Measurements from ENCODE around the gene CEP112.
"Not testable (repeated sequence)": the region's sequence is repeated elsewhere in the genome, so short reads cannot be mapped to it uniquely, and the experiment has no call there.

Gene CEP112

DNA sequence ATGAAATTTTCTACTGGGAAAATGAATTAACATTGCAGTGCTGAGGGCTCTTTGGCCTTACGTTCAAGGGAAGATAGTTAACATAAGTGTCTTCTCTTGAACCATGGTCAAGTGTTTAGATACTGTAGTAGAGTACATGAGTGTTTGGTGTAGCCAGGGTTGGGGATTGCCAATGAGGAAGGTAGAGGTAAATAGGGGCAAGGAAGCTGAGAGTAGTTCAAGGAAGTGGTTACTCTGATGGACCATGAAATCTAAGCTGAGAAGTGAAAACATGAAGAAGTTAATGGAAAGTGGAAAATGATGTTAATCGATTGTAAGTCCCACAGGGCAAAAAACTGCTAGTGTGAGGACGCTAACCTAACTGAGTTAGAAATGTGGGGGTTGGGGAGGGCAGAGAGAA, 380.9 kb downstream of the CEP112 start:
- no peak for DNase-seq

DNA sequence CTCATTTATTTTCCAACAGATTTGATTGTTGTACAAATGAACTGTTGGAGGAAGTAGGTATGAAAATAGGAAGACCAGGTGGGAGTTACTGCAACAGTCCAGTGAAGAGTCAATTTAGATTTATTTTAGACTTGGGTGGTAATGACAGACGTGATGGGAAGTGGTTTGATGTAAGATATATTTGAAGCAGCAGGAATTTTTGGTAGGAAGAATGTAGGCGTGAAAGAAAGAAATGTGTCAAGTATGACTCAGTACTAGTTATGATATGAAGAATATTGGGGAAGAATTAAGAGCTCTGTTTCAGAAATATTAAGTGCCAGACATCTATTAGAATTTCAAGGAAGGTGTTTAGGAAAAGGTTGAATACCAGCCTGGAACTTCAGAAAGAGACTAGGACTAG, 382.6 kb downstream of the CEP112 start:
- no peak for DNase-seq

DNA sequence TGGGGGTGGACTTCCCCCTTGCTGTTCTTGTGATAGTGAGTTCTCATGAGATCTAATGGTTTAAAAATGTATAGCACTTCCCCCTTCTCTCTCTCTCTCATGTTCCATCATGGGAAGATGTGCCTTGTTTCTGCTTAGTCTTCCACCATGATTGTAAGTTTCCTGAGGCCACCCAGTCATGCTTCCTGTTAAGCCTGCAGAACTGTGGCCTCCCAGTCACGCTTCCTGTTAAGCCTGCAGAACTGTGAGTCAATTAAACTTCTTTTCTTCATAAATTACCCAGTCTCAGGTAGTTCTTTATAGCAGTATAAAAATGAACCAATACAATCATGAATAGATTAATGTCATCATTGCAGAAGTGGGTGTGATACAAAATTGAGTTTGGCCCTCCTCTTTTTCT, 383.4 kb downstream of the CEP112 start:
- not testable (repeated sequence) for DNase-seq

DNA sequence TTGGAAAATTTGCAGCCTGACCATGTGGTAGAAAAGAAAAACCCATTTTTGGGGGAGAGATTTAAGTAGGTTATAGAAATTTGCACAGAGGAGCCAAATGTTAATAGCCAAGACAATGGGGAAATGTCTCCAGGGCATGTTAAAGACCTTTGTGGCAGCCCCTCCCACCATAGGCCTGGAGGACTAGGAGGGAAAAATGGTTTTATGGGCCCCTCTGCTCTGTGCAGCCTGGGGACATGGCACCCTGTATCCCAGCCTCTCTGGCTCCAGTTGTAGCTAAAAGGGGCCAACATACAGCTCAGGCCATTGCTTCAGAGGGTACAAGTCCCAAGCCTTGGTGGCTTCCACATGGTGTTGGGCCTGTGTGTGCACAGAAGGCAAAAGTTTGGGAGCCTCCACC, 384.6 kb downstream of the CEP112 start:
- DNase-seq: no peak

DNA sequence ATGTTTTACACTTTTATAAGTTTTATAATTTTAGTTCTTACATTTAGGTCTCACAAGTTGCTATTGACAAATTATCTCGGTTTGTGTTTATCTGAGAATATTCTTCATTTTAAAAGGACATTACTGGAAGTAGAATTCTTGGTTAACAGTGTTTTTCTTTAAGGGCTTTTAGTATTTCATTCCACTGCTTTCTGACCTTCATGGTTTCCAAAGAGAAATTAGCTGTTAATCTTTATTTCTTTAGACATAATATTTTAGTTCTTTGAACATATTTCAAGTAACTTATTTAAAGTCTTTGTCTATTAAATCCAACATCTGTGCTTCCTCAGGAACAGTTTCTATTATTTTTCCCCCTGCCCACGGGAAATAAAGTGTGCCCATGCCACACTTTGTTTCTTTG, 390.4 kb downstream of the CEP112 start:
- DNase-seq: no peak

DNA sequence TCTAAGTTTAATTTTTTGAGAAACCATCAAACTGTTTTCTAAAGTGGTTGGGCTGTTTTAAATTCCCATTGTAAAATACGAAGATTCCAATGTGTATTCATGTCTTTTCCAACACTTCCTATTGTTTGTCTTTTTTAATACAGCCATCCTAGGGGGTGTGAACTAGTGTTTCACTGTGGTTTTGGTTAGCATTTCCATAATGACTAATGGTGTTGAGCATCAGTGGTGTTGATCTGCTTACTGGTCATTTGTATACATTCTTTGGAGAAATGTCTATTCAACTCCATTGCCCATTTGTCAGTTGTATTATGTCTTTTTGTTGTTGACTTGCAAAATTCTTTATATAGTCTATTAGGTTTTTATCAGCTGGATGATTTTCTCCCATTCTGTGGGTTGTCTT, 391.3 kb downstream of the CEP112 start:
- no peak for DNase-seq

DNA sequence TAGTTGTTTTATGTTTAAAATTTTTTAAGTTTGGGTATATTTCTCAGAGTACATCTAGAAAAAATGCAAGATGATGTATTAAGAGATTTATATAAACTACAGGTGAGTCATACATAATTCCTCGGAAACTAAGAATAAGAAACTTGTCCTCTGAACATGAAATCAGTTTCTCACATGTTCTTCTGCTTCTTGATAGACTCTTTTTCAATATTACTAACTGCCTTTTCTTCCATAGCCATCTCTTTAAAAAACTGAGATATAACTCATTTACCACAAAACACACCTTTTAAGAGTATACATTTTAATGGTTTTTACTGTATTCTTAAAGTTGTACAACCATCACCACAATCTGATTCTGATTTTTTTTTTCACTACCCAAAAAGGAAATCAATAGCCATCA, 392.1 kb downstream of the CEP112 start:
- no peak for DNase-seq

DNA sequence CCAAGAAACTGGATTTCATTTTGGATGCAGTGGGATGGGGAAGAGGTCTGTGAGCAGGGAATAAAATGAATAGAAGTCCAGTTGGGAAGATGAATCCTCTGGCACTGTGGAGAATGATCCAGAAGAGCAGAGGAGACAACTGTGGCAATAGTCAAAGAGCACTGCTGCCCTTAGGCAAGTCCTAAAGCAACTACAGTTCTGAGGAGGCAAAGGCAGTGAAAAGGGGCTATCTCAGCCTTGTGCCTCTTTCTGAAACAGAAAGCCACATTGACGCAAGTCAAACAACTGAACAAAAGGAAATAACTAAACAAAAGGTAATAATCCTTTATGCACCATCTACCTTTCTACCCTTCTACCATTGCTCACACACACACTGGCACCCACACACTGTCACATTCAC, 392.5 kb downstream of the CEP112 start:
- DNase-seq: no peak

DNA sequence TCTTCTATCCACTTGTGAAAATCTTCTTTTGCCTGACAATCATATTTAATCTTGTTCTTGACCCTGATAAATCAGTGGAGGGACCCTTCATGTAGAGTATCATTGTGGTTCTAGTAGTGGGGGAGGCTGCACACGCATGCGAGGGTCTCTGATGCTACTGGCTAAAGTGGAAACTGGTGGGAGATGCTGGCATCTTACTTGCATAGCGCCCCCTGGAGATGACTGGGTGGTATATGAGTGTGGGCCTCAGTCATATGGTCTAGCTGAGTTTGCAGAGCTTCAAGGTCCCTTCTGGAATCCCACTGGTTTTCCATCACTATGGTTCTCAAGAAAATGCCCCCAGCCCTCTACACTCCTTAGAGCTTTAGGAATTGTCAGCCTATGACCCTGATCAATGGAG, 394.1 kb downstream of the CEP112 start:
- no peak for DNase-seq

- no peak for DNase-seq
Observed at GRCh38 chr17:65797101-65797500, 394.8 kb downstream of the CEP112 start.

DNA sequence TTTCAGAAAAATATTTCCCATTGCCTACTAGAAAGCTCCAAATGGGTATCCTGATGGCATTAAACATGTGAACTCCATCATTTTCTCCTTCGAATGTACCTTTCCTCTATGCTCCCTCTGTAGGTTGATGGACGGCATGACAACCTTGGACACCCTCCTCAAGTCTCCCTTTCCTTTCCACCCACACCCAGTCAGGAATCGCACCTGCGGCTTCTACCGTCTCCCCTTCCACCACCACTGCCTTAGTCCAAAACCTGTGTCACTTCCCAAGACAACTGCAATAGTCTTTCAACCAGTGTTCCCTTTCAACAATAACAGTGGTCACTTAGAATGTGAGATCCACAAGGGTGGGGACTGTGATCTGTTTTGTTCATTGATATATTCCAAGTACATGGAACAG, 397.4 kb downstream of the CEP112 start:
- DNase-seq: no peak

DNA sequence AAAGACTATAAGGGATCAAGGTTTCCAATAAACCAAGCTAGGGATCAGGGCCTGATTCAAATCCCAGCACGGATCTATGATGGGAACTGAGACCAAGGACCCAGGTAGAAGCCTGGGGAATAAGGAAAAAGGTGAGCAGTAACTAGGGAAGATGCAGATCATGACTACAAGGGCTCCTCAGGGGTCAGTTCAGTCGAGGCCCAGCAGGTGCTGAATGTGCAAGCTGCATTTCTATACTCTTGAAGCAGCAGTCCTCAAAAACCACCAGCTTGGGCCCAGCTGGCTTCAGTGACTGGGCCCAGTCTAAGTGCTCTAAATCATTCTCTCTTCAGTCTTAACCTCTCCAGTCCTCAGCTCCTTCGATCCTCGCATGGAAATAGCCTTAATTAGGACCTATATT, 401.7 kb downstream of the CEP112 start:
- no peak for DNase-seq

- DNase-seq: no peak
Observed at GRCh38 chr17:65787503-65787902, 404.4 kb downstream of the CEP112 start.

- no peak for DNase-seq
Observed at GRCh38 chr17:65786479-65786878, 405.5 kb downstream of the CEP112 start.

GRCh38 chr17:65785109-65785508, 406.8 kb downstream of the CEP112 start:
- no peak for DNase-seq

DNA sequence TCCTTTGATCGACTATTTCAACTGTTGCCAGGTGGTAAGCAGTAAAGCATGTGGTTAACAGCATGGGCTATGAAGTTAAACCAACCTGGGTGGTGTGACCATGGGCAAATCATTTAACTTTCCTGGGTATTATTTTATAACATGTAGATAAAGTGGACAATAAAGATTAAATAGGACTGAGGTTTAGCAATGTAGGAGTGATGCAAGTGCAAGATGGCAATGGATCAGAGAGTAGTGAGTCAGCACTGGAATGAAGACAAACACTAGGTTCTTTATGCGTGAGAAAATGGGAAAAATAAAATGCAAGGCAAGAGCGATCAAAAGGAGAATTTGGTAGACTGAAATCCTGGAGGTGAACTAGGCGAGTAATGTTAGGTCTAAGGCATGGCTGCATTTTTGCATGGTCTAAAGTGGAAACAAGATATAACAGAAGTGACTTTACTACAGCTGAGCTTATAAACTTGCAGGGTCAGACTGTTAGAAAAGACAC, 408.0 kb downstream of the CEP112 start:
- no peak for DNase-seq

- DNase-seq: not testable (repeated sequence)
Observed at GRCh38 chr17:65782104-65782706, 409.7 kb downstream of the CEP112 start.

DNA sequence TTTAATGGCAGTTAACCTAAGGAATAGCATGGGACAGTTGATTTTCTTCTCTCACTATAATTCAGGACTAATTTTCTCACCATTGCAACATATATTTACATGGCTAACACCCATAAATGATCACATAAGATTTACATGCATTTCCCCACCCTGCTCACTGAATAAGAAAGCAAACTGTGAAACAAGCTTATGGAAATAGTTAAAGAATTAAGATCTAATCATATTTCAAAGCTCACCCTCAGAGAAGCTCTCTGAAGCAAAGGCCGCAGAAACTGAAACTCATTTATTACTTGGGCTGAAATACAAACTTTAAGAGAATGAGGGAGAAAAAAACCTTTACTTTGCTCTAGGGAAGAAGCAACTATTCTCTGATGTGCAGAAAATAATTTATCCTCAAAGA, 411.8 kb downstream of the CEP112 start:
- no peak for DNase-seq

DNA sequence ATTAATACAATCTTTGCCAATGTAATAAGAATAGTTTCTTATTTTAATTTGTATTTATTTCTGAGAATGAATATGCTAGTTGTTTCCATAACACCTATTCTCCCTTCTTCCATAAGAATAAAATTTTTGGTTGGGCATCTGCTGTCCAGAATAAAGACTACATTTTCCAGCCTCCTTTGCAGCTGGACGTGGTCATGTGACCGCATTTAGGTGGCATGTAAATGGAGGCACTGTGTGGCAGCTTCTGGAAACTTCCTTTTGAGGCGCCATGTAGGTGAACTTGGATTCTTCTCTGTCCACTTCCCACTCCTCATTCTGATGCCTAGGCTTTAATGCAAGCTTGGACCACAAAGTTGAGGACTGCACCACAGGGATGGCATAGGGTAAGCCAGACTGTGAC, 415.0 kb downstream of the CEP112 start:
- no peak for DNase-seq

DNA sequence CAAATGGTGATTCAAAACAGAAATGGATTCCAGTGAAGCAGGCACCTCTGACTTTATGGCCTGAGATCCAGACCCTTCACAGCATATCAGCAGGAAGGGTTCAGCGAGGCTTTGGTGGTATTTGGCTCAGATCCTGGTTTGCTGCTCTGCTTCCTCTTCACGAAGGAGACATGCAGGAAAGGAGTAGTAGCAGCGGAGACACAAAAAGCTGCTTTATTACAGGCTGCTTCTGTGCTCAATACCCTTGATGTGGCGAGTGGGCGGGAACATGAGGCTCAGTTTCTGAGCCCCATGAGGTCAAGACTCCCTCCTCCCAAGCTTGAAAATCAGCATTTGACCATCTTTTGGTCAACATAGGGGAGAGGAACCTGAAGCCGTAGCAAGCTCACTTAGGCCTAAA, 417.1 kb downstream of the CEP112 start:
- no peak for DNase-seq

- DNase-seq: no peak
Observed at GRCh38 chr17:65772989-65773388, 418.9 kb downstream of the CEP112 start.

DNA sequence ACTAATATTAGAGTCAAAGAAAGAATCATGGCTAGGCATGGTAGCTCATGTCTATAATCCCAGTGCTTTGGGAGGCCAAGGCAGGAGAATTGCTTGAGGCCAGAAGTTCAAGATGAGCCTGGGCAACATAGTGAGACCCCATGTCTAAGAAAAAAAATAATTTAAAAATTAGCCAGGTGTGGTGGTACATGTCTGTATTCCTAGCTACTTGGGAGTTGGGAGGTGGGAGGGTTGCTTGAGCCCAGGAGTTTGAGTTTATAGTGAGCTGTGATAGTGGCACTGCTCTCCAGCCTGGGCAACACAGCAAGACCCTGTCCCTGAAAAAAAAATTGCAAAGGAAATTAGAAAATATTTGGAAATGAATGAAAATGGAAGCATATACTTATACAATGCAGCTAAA, 420.2 kb downstream of the CEP112 start:
- no peak for DNase-seq

- no peak for DNase-seq
Observed at GRCh38 chr17:65763786-65764185, 428.1 kb downstream of the CEP112 start.

GRCh38 chr17:65762973-65763372, 429.0 kb downstream of the CEP112 start:
- DNase-seq: no peak

DNA sequence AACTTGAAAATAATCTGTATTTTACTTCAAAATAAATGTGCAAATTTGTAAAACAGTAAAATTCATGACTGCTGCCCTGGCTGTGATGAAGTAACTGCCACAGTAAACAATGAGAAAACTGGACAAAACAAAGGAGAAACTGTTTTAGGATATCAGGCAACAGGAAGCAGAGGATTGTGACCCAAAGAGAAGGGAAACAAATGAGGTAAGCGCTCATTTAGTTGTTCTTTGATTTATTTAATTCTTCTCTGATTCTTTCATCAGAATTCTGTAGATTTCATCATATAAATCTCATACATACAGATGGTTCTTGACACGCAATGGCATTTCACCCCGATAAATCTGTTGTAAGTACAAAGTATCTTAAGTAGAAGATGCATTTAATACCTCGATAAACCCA, 432.4 kb downstream of the CEP112 start:
- no peak for DNase-seq

GRCh38 chr17:65756760-65757159, 435.2 kb downstream of the CEP112 start:
- no peak for DNase-seq

Data from activated gamma-delta T cell (primary cell).